PC-3 (cell line): ENCODE measurements around the gene LMO2.

ENCODE experiments used
- CTCF ChIP-seq: fragments of 300-600 bp; sonication (generic); conservative IDR thresholded peaks from 2 replicates; pipeline ENCODE4 v1.5.1; 2017; ENCODE audit warnings: antibody characterized with exemption, low read depth, mild to moderate bottlenecking, low read length
- EZH2 ChIP-seq: fragments of 300-600 bp; sonication (generic); IDR thresholded peaks from one replicate; pipeline ENCODE4 v1.6.1; 2017; ENCODE audit warnings: antibody characterized with exemption, mild to moderate bottlenecking, low read length; ENCODE audit not compliant: unreplicated experiment

DNA sequence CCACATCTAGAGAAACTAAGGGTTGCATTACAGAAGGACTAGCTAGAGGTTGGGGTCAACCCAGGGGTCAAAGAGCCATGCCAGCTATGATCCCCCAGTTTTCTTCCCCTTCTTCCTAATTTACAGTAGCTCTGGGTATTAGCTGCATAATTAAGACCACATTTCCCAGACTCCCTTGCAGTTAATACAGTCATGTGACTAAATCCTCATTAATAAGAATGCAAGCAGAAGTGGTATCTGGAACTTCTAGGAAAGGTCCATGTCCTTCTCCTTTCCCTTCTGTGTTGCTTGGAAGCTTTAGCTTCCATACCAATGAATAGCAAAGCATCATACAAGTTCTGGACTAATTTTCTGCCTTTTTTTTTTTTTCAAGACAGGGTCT lies 19.1 kb upstream of the LMO2 start:
- no peak for TF ChIP-seq CTCF
- no peak for TF ChIP-seq EZH2
